Epithelial cell of esophagus (primary cell): ENCODE data around the gene DNLZ.

Experiments used
- DNase-seq: peaks from one replicate; pipeline ENCODE4 v3.0.0; 2010; ENCODE audit warnings: low read depth
- H3K4me3 ChIP-seq: 2 replicates; pipeline ENCODE4 v1.5.1; 2011; ENCODE audit warnings: mild to moderate bottlenecking, low read length, control low read depth
- CTCF ChIP-seq: IDR thresholded peaks from 2 replicates; pipeline ENCODE4 v1.5.1; 2011; ENCODE audit warnings: low read depth, mild to moderate bottlenecking, low read length, control low read depth, inconsistent platforms; ENCODE audit not compliant: insufficient read depth; ENCODE audit errors: missing control alignments

DNLZ gene

GRCh38 chr9:136348691-136349090, 14.9 kb downstream of the DNLZ start:
- no peak overlapping the region for H3K4me3 ChIP-seq
- TF ChIP-seq CTCF: no peak
- DNase-seq: no peak

GRCh38 chr9:136347472-136348256, 15.9 kb downstream of the DNLZ start:
- no peak for DNase-seq
- H3K4me3 ChIP-seq: no peak overlapping the region
- TF ChIP-seq CTCF: no peak

- no peak for DNase-seq
- H3K4me3 ChIP-seq: no peak overlapping the region
- TF ChIP-seq CTCF: no peak
Observed at GRCh38 chr9:136346927-136347465, 16.5 kb downstream of the DNLZ start.

- no peak for TF ChIP-seq CTCF
- DNase-seq: no peak
- no peak overlapping the region for H3K4me3 ChIP-seq
Observed at GRCh38 chr9:136346157-136346481, 17.4 kb downstream of the DNLZ start.

GRCh38 chr9:136345281-136346156, 18.0 kb downstream of the DNLZ start:
- TF ChIP-seq CTCF: no peak
- DNase-seq: peak; percentile 60
- no peak overlapping the region for H3K4me3 ChIP-seq

GRCh38 chr9:136344544-136345280, 18.8 kb downstream of the DNLZ start:
- H3K4me3 ChIP-seq: no peak overlapping the region
- DNase-seq: no peak
- TF ChIP-seq CTCF: no peak
